Esophagus mucosa (tissue), 1 donor: ENCODE results near the gene KRT15. TPM values are rescaled to one million over a fixed set of nuclear protein-coding genes. Genes with fewer than 3 reads are reported as not detected.

Experiments
- ATAC-seq: fragments of 200-7000 bp; cut with Tn5 transposase; one replicate; pipeline ENCODE4 v1.9.1; 2020
- total RNA-seq: library from RNA; stranded (reverse); gene quantifications from one replicate; pipeline ENCODE4 v1.2.4, GENCODE V29; 2023
- donor health status: DM: yes; HTN: yes; CAD: no.

Gene KRT15
- total RNA-seq, 1 donor from 2014 or later, result 2,810 TPM

- ATAC-seq, result no peak
Measured at GRCh38 chr17:41504246-41504977, 14.3 kb downstream of the KRT15 start.

DNA sequence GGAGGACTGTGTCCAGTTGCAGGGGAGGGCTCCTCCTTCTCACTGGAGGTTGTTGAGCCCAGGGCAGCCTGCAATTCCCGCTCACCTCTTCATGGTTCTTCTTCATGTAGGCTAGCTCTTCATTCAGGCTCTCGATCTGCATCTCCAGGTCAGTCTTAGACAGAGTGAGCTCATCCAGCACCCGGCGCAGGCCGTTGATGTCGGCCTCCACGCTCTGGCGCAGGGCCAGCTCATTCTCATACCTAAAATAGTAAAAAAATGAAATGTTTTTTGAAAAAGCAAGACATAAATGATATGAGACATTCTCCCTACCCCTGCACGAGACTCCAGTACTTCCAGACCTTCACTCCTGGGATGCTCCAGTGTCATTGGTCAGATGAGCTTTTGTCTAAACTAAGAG lies 15.5 kb downstream of the KRT15 start:
- no peak for ATAC-seq

- peak; percentile 10 for ATAC-seq
Measured at GRCh38 chr17:41500131-41500911, 18.4 kb downstream of the KRT15 start.

GRCh38 chr17:41499714-41500113 lies 19.0 kb downstream of the KRT15 start:
- peak; percentile 1 for ATAC-seq

GRCh38 chr17:41498276-41498675 lies 20.4 kb downstream of the KRT15 start:
- no peak for ATAC-seq

DNA sequence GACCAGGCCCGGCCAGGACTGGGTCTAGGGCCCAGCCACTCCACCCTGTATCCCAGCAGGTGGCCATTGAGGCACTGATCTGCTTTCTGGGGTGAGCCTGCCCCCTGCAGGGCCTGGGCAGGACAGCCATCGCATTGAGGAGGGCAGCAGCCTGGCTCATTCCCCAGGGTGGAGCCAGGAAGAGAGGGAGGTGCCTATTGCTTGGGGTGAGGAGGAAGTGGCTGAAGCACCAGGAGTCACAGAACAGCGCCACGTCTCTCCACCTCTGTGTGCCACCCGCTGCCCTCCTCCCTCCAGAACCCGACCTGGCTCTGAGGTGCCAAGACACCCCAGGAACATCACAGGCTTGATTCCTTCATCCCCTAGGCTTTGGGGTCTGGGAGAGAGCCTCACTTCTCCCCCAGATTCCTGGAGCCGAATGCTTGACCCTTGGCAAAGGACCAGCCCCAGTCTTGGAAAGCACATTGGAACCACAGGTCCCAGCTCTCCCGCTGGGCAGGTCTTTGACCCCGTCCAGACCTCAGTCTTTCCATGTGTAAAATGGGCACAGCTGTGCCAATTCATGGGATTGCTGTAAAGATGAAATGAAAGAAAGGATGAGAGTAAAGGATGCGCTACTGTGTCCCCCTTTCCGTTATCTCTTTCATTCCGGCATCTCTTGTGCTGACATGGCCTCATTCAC lies 21.7 kb downstream of the KRT15 start:
- peak; percentile 18 for ATAC-seq

DNA sequence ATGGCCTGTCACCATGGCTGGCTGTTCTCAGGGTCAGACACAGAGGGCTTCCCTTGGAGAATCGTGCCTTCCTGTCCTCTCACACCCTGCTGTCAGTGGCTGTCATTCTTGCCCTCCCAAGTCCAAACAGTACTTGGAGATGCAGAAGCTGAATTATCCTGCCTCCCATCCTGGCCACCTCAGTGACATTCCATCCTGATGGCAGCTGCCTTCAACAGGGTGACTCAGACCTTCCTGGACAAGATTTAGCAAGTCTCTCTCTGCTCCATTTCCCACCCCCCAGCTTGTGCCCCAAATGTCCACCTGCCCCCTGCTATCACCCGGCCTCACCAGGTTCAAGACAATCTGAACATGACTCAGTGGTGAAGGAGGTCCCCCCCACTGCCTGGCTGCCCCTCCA lies 24.2 kb downstream of the KRT15 start:
- ATAC-seq, result peak; percentile 1

DNA sequence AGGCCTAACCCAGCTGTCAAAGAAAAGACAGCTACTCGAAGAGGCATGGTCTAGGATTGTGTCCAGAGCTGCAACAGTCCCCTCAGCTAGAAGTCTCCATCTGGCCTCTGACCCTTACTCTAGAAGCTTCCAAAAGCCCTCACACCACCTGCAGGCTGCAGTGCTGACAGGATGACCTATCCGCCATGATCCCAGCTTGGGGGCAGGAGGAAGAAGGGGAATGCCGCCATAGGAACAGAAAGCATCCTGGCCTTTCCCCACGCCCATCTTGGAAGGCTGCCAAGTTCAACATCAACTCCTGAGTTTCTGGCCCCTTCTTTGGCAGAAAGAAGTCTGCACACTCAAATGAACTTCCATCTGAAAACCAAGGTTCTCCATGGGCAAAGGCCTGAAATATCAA lies 25.9 kb downstream of the KRT15 start:
- ATAC-seq, result no peak

DNA sequence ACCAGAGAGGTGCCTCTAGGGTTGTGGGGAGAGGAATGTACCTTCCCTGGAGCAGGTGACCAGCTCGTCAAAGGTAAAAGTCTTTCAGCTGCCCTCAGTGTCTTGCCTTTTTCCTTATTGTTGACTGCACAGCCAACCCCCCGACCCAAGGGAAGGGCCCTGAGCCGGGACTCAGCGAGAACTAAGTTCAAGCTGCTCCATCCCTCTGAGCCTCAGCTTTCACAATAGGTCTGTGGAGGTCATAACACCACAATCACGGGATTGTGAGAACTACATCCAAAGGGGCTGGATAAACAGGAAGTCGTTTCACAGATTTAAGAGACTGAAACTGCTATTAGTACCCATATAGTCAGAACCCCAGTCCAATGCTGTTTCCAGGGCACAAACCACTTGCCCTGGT lies 26.3 kb downstream of the KRT15 start:
- ATAC-seq, result no peak

DNA sequence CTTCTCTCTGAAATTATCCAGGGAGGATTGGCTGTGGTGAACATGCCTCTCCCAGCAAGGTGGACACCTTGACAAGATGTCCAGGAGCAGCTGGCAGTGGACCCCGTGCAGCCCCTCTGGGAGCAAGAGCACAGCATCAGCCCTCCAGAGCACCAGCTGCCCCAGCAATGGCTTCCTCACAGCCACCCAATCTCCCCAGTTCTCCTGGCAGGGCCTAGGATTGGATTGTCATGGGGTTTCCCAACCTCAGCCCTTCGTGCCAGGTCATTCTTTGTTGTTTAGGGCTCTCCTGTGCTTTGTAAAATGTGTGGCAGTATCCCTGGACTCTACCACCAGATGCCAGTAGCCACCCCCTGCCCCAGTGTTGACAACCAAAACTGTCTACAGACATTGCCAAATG lies 27.2 kb downstream of the KRT15 start:
- ATAC-seq, result no peak

DNA sequence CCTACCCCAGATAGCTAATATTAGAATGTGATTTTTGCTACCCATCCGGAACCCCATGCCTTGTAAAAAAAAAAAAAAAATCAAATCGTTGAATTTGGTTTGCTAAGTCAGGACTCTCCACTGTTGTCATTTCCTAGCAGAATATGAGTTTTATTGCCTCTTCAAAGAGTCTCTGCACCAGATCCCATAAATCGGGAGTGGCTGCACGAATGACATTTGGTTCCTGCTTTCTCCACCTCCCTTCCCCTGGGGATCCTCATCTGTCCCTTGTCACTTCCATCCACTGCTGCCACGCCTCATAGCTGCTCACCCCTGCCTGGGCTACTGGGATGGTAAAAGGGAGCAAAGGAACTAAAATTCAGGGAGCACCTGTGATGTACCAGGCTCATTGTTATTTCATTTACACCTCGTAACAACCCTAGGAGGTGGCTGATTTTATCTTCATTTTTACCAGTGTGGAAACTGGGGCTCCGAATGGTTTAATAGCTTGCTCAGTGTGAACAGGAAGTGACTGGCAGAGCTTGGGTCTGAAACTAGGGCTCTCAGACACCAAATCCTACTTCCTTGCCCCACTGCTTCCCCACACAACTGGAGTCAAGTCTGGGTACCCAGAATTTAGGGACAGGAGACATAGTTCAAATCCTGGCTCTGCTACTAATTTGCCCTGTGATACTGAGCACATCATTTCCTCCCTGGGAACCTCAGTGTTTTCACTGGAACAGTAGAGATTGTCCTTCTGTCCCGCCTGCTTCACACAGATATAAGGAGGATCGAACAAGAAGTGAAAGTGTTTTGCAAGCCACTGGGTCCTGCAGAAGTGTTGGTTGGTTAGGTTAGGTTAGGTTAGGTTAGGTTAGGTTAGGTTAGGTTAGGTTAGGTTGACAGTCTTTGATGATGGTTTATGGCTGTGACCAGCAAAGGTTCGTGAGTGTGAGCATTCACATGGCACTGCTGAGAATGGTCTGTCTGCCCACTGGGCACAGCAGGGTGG lies 28.4 kb downstream of the KRT15 start:
- ATAC-seq, result no peak

DNA sequence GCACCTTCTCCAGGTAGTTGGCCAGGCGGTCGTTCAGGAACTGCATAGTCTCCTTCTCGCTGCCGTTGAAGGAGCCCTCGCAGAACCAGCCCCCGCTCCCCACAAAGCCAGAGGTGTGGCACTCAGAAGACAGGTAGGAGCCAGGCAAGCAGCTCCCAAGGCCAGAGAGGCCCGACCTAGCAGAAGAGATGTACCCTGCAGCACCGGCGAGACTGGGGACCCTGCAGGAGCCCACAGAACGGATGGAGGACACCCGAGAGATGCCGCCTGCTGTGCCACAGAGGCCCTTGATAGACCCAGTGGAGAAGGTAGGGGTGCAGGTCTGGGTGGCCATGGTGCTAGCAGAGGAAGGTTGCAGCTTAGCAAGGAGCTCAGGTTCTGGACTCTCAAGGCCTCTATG lies 29.2 kb downstream of the KRT15 start, which contains the start of gene KRT36:
TSS of gene KRT36 (minus strand) at position 380 of the 400 bp plus-strand sequence. CDS start at position 334, 46 bp downstream.
- ATAC-seq, result no peak

DNA sequence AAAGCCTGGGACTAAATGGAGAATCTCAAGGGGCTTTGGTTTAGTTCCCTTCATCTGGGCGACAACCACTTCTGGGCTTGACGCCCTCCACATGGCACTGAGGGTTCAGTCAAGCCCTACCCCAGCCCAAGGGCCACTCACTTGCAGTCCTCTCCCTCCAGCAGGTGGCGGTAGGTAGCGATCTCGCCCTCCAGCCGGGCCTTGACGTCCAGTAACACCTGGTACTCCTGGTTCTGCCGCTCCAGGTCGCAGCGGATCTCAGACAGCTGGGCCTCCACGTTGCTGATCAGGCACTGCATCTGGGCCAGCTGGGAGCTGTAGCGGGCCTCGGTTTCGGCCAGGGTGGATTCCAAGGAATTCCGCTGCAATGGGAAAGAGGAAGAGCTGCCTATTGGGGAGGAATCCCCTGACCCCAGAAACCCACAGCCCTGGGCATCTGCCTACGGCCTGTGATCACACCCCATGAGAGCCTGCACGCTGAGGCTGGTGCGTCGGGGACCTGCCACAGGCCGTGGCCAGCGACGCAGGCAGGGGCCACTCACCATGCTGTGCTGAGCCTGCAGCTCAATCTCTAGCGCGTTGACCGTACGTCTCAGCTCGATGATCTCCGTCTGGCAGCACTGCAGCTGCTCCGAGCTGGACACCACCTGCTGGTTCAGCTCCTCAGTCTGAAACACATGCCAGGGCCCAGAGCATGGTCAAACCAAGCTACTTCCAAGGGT lies 31.7 kb downstream of the KRT15 start:
- no peak for ATAC-seq

GRCh38 chr17:41486316-41486715 lies 32.4 kb downstream of the KRT15 start:
- ATAC-seq, result no peak

DNA sequence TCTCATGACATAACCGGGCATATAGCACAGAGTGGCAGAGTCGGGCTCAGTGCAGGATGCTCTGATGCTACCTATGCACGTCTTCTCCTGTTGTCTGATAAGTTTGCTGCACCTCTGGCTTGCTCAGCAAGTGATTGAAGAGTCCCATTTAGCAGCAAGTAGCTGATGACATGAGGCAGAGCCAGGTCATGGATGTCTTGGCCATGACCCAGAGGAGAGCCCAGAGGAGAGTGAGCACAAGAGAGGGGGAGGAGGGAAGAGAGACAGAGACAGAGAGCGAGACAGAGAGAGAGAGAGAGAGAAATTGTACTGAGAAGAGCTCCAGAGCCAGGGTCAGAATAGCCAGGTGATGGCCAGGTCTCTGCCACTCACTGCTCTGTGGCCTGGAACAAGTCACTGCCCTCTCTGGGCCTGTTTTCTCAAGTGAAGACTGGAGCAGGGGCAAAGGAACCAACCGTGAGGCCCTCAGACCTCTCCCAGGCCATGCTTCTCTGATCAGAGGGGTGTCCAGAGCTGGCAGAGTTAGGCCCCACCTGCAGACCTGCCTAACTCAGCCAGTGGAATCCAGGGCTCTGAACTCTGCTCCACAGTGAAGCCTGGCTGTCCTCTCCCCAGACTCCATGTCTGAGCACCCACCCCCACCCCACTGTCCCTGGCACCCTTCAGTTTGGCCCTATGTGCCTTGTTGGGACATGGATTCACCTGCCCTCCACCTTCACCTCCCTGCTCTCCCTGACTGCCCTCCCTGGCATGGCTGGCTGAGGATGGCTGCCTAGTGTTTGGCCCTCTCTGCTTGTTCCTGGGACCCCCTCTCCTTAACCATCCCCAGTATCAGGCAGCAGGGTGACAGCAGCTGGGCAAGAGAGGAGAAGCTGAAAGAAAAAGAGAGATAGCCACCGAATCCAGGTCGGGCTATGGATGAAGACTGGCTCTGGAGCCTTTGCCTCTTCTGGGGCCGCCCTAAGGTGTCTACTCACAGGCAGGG lies 33.5 kb downstream of the KRT15 start:
- no peak for ATAC-seq

DNA sequence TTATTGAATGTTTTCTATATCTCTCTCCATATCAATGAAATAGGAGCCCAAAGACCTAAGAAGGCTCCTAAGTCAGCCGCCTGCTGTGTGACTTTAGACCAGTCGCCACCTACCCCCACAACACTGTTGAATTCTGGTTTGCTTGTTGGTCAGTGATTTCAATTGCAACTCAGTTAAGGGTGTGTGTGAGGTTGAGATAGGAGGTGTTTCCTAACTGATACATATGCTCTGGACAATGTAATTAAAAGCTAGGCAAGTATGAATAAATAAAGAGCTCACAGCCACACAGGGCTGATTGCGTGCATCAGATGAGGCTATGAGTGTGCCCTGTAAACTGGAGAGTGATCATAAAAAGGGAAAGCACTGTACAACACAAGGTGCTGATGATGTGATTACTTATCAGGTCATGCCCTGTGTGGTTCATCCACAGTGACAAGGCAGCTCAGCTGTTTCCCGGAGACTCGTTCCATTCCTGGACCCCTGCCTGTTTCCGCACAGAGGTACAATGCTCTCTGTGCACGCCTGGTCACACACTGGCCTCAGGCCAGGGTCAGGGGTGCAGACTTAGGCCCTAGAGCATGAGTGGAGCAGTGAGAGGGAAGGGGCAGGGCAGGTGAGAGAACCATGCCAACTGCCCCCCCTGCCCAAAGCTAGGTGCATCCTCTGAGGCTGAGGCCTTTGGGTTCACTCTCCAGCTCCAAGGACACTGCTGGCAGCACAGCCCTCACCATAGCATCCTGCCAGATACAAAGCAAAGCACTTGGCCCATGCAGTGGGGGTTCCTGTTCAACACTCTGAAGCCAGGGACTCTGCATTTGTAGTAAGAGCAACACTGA lies 34.5 kb downstream of the KRT15 start:
- no peak for ATAC-seq

GRCh38 chr17:41483531-41483930 lies 35.2 kb downstream of the KRT15 start:
- ATAC-seq, result no peak

- ATAC-seq, result no peak
Measured at GRCh38 chr17:41481036-41481435, 37.7 kb downstream of the KRT15 start, which contains the start of gene KRT35. Gene KRT35, minus strand, starts transcription at chr17:41481151. Its CDS starts 54 bp downstream, at chr17:41481097.

DNA sequence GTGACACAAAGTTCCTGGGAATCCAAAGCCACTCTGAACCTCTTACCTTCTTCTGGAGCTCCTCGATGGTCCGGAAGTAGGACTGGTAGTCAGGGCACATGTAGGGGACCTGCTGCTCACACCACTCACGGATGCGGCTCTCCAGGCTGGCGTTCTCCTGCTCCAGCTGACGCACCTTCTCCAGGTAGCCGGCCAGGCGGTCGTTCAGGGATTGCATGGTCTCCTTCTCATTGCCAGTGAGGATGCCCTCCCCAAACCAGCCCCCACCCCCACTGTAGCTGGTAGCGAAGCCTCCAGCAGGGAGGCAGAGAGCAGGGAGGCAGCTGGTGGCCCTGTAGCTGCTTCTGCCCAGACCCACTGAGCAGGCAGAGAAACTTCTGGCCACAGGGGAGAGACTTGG lies 38.1 kb downstream of the KRT15 start:
- no peak for ATAC-seq
